ENCODE data around the gene C5AR1.
"Not testable (repeated sequence)": the region's sequence is repeated elsewhere in the genome, so short reads cannot be mapped to it uniquely, and the experiment has no call there.

C5AR1 gene

GRCh38 chr19:47331931-47332547, 22.4 kb downstream of the C5AR1 start, which contains the start of gene C5AR2:
Gene C5AR2 (plus strand): TSS chr19:47332175. CDS start chr19:47340800, 8,625 bp downstream.
- DNase-seq = peak in 5 of 14 donors; percentile 9 to 72 (median 24)

DNA sequence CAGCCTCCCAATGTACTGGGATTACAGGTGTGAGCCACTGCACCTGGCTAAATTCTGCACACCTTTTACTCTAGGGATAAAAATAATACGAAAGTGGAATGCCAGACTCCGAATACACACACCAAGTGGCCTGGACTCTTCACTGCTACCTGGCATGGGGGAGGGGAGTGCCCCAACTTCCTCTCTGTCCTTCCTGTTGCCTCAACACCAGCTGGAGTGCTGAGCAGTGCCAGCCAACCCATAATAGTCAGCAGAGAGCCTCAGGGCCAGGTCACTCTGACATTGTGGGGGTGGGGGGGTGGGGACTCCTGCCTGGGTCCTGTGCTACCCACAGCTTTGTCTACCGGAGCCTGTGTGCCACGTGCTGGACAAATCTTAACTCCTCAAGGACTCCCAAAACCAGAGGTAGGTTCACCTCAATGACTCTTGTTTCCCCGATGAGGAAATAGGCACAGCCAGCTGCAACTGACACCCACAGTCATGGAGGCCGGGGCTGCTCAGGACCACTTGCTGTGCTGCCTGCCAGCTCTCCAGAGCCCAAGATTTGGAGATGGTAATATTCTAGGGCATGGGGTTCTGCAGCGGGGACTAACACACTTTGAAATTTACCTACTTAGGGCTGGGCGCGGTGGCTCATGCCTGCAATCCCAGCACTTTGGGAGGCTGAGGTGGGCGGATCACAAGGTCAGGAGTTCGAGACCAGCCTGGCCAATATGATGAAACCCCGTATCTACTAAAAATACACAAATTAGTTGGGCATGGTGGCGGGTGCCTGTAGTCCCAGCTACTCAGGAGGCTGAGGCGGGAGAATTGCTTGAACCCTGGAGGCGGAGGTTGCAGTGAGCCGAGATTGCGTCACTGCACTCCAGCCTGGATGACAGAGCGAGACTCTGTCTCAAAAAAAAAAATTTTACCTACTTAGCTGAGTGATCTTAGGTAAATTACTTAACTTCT, 27.4 kb downstream of the C5AR1 start:
- DNase-seq = peak in 8 of 14 donors; percentile 2 to 51 (median 20)

GRCh38 chr19:47339196-47339880, 29.7 kb downstream of the C5AR1 start:
- no peak for DNase-seq

DNA sequence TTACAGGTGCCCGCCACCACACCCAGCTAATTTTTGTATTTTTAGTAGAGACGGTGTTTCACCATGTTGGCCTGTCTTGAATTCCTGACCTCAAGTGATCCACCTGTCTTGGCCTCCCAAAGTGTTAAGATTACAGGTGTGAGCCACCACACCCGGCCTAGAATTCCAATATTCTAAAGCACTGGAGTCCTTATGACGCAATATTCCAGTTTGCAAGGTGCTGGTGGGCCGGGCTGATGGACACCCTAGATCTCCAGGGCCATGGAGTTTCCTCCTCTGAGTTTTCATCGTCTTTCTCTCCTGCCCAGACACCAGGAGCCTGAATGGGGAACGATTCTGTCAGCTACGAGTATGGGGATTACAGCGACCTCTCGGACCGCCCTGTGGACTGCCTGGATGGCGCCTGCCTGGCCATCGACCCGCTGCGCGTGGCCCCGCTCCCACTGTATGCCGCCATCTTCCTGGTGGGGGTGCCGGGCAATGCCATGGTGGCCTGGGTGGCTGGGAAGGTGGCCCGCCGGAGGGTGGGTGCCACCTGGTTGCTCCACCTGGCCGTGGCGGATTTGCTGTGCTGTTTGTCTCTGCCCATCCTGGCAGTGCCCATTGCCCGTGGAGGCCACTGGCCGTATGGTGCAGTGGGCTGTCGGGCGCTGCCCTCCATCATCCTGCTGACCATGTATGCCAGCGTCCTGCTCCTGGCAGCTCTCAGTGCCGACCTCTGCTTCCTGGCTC, 31.0 kb downstream of the C5AR1 start:
- DNase-seq = no peak

DNA sequence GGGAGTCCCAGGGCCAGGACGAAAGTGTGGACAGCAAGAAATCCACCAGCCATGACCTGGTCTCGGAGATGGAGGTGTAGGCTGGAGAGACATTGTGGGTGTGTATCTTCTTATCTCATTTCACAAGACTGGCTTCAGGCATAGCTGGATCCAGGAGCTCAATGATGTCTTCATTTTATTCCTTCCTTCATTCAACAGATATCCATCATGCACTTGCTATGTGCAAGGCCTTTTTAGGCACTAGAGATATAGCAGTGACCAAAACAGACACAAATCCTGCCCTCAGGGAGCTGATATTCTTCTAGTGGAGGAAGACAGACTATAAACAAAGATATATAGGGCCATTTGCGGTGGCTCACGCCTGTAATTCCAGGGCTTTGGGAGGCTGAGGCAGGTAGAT, 32.1 kb downstream of the C5AR1 start:
- DNase-seq = no peak

DNA sequence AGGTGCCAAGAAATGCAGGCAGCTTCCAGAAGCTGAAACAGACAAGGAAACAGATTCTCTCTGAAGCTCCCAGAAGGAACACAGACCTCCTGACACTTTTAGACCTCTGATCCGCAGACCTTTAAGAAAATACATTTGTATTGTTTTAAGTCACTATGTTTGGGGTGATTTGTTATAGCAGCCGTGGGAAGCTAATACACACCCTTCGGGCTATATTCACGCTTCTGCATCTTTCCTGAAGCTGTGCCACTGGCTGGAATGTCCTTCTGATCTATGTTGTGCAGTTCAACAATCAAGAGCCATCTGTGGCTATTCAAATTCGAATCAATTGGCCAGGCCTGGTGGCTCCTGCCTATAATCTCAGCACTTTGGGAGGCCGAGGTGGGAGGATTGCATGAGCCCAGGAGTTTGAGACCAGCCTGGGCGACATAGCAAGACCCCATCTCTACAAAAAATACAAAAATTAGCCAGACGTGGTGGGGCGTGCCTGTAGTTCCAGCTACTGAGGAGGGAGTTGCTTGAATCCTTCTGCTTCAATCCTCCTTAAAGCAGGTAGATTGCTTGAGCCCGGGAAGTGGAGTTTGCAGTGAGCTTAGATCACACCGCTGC, 33.6 kb downstream of the C5AR1 start:
- DNase-seq = no peak

GRCh38 chr19:47344425-47344824, 34.8 kb downstream of the C5AR1 start:
- DNase-seq = no peak

DNA sequence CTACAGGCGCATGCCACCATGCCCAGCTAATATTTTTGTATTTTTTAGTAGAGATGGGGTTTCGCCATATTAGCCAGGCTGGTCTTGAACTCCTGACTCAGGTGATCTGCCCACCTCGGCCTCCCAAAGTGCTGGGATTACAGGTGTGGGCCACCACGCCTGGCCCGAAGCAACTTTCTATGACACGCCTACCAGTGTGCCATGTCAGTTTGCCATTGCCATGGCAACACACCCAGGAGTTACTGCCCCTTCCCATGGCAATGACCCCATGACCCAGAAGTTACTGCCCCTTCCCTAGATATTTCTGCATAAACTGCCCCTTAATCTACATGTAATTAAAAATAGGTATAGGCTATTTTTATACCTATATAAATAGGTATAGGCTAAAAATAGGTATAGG, 36.4 kb downstream of the C5AR1 start:
- DNase-seq = not testable (repeated sequence)

DNA sequence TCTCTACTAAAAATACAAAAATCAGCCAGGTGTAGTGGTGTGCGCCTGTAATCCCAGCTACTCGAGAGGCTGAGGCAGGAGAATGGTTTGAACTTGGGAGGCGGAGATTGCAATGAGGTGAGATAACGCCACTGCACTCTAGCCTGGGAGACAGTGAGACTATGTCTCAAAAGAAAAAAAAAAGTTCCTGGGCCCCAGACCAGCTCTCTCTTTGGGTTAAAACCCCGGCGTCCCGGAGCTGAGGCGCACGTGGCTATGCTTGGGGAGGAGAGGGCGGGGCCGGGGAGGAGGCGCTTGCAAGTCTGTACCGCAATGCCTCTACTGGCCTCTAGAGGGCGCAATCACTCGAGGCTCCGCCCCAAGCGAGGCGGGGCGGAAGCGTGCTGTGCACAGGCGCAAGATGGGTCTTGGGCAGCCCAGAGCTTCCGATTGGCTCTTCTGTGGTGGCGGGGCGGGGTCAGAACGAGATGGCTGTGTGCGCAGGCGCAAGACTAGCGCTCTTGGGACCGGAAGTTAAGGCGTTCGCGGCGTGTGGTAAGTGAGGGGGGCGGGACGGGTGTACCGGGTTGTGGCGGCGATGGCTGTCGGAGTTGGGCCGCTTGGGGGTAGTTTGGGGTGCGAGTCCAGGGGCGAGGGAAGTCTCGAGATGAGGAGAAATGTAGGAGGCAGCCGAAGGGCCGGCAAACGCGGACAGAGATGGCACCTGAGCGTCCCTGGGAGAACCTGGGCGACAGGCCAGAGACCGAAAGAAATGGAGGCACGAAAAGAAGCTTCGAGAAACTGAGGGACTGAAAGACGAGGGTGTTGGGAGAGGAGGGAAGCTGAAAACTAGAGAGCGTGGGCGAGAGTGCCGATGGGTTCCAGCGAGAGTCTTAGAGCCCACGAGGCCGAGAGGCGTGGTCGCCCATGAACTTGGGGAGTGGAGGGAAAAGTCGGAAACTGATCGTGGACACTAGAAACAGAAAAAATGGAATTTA, 39.4 kb downstream of the C5AR1 start, which contains the start of gene DHX34:
Gene DHX34 (plus strand): TSS at position 497 of the 977 bp plus-strand sequence. CDS start 3,716 bp downstream, outside the sequence.
- DNase-seq = peak; percentile 76 to 98 (median 94)

DNA sequence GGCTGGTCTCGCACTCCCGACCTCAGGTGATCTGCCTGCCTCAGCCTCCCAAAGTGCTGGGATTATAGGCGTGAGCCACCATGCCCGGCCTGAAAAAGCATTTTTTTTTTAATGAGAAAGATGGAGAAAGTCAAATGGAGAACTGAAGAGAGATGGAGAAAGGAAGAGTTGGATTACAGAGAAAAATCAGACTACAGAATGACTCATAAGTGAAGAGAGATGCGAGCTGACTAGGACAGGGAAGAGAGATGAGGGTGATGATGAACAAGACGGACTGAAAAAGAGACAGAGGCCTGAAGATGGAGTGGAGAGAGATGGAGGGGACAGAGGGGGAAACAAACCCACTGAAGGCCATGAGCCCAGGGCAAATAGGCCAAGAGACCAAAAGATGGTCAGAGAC, 41.0 kb downstream of the C5AR1 start:
- DNase-seq = no peak

GRCh38 chr19:47351548-47351947, 41.9 kb downstream of the C5AR1 start:
- DNase-seq = peak in 4 of 14 donors; percentile 1 to 37 (median 8)

GRCh38 chr19:47352095-47352494, 42.4 kb downstream of the C5AR1 start:
- no peak for DNase-seq

DNA sequence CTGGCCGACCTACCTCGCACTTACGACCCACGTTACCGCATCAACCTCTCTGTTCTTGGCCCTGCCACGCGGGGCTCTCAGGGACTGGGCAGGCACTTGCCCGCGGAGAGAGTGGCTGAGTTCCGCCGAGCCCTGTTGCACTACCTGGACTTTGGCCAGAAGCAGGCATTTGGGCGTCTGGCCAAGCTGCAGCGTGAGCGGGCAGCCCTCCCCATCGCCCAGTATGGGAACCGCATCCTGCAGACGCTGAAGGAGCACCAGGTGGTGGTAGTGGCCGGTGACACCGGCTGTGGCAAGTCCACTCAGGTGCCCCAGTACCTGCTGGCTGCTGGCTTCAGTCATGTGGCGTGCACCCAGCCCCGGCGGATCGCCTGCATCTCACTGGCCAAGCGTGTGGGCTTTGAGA, 43.6 kb downstream of the C5AR1 start:
- DNase-seq = peak in 1 of 14 donors; percentile 24

GRCh38 chr19:47356900-47357299, 47.2 kb downstream of the C5AR1 start:
- no peak for DNase-seq

- DNase-seq = no peak
These were observed 48.4 kb downstream of the C5AR1 start for GRCh38 chr19:47357788-47358680.

DNA sequence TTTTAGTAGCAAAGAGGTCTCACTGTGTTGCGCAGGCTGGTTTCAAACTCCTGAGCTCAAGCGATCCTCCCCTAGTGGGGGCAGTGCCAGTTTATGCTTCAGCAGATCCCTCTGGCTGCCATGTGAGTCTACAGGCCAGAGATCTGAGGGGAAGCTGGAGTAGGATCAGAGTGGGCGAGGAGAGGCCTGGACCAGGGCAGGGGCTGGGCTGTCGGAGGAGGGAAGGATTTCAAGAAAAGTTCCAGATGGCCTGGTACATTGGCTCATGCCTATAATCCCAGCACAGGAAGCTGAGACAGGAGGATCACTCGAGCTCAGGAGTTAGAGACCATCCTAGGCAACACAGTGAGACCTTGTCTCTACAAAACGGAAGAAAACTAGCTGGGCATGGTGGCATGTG, 49.3 kb downstream of the C5AR1 start:
- no peak for DNase-seq

DNA sequence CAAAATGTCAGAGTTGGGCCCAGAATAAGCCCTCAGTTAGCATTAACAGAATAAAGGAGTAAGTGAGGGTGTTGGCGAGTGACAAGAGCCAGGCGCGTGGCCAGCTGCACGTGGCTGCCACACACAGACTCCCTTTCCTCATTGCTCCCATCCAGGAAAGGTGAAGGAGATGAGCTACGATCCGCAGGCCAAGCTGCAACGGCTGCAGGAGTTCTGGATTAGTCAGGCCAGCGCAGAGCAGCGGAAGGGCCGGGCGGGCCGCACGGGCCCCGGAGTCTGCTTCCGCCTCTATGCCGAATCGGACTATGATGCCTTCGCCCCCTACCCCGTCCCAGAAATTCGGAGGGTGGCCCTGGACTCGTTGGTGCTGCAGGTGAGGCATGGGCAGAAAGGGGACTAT, 52.7 kb downstream of the C5AR1 start:
- DNase-seq = no peak

DNA sequence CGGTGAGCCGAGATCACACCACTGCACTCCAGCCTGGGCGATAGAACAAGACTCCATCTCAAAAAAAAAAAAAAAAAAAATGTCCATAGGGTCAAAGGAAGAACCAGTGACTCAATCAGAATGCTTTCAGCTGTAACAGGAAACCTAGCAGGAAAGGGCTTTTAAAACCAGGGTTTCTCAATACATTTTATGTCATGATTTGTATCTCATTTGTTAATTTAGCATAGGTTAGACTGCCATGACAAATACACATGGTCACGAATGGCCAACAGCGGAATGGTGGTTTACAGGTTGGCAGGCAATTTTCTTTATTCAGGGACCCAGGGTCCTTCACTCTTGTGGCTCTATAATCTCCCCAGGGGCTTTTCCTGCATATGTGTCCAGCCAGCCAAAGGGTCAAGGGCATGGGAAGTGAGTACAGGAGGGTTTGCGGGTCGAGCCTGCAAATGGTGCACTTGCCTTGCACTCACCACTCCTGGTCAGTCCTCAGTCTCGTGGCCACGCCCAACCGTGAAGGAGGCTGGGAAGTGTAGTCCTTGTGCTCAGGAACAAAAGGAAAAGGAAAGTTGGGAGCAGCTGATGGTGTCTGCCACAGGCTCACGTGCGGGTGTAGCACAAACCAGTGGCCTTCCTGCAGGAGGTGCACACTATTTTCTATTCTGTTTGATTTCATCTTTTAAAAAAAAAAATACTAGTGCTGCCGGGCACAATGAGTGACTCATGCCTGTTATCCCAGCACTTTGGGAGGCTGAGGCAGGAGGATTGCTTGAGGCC, 54.3 kb downstream of the C5AR1 start:
- DNase-seq = no peak

DNA sequence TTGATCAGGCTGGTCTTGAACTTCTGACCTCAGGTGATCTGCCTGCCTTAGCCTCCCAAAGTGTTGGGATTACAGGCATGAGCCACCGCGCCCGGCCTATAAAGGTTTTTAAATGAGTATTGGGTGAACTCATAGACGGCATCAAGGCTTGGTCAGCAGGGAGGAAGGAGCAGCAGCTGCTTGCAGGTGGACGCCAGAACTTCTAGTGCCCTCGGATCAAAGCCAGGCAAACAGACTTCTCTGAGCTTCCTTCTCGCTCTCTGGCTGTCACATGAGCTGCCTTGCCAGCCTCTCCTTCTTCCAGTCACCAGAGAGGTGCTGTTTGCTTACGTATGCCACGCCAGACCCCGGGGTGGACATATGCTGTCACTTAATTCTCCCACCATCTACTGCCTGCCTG, 55.8 kb downstream of the C5AR1 start:
- DNase-seq = peak in 1 of 14 donors; percentile 69
